ENCODE data around the gene DAB2IP. TPM values are rescaled to one million over a fixed set of nuclear protein-coding genes. Genes with fewer than 3 reads are reported as not detected.

The DAB2IP gene
- total and polyA plus RNA-seq, 2 of the 4 experiments (the other 2 are of a cell fraction) = 5.6 to 17.2 TPM

- no peak overlapping the region for H3K27ac ChIP-seq (ENCODE audit: insufficient read depth, low read length)
- no peak overlapping the region for H2AFZ ChIP-seq (replicated peaks; ENCODE audit: low read length, poor library complexity)
- no peak overlapping the region for H2BK20ac ChIP-seq (ENCODE audit: low read depth, low read length)
- no peaks in the 10 kb centered on the region for H3K27me3 ChIP-seq (ENCODE audit: control insufficient read depth, insufficient read depth, low read length)
- H3K18ac ChIP-seq (ENCODE audit: low read depth, low read length) = no peak overlapping the region
- BruUV-seq (replicated peaks) = no TSS peak
- no peaks in the 10 kb centered on the region for H3K36me3 ChIP-seq (ENCODE audit: control insufficient read depth, insufficient read depth, low read length)
- H3K9me3 ChIP-seq (ENCODE audit: control insufficient read depth, insufficient read depth, low read length) = no peaks in the 10 kb centered on the region
- peaks cover 4% of the 10 kb centered on the region; the same call in 1 of the 2 replicates for H3K4me1 ChIP-seq (ENCODE audit: control insufficient read depth, insufficient read depth, low read length)
- H4K20me1 ChIP-seq (ENCODE audit: insufficient read depth, low read length) = peaks cover 6% of the 10 kb centered on the region; the same call in 1 of the 2 replicates
- H3K4me2 ChIP-seq (ENCODE audit: low read depth, low read length) = no peak overlapping the region
- no CpG with 5 or more reads among the region's 6 CpGs for WGBS, 2 experiments (ENCODE audit: extremely low coverage in 2 of 2, insufficient read length in 1 of 2)
- H4K5ac ChIP-seq (ENCODE audit: low read depth, low read length) = no peak overlapping the region
- no peak overlapping the region for H4K8ac ChIP-seq (ENCODE audit: low read depth in 2 of 2, low read length in 2 of 2)
- no peak overlapping the region for H3K14ac ChIP-seq (replicated peaks; ENCODE audit: low read depth, low read length)
- no peak overlapping the region for H2AK5ac ChIP-seq (ENCODE audit: low read depth, low read length)
- no peak overlapping the region for H4K91ac ChIP-seq (ENCODE audit: insufficient read depth, low read depth, low read length)
- ChIA-PET CTCF (no interaction called here), POLR2A (ENCODE audit: unreplicated experiment) (no interaction called here)
- TF ChIP-seq RFX5 (IDR thresholded peaks at IDR 0.05; ENCODE audit: low read depth, low read length) = no peak
- TF ChIP-seq FOS (IDR thresholded peaks at IDR 0.05; ENCODE audit: low read depth, low read length) = no peak
- no peak for TF ChIP-seq CTCF (conservative IDR thresholded peaks at IDR 0.05; ENCODE audit: low read depth, low read length)
- TF ChIP-seq SMC3 (IDR thresholded peaks at IDR 0.05; ENCODE audit: low read depth, low read length) = no peak
- no peak for TF ChIP-seq CHD1 (IDR thresholded peaks at IDR 0.05; ENCODE audit: low read depth, low read length)
- no peak for TF ChIP-seq RCOR1 (IDR thresholded peaks at IDR 0.05; ENCODE audit: insufficient replicate concordance, low read length)
- TF ChIP-seq POLR2A (IDR thresholded peaks at IDR 0.05; ENCODE audit: low read depth, low read length) = no peak
- no peak for TF ChIP-seq MAZ (IDR thresholded peaks at IDR 0.05; ENCODE audit: borderline replicate concordance, low read depth, low read length)
- TF ChIP-seq BHLHE40 (IDR thresholded peaks at IDR 0.05; ENCODE audit: low read depth, low read length) = no peak
- TF ChIP-seq USF2 (IDR thresholded peaks at IDR 0.05; ENCODE audit: low read depth, low read length) = no peak
- no peak for TF ChIP-seq CEBPB (IDR thresholded peaks at IDR 0.05; ENCODE audit: low read depth, low read length)
- TF ChIP-seq MAFK (IDR thresholded peaks at IDR 0.05; ENCODE audit: low read depth, low read length) = no peak
- no peak for TF ChIP-seq RAD21 (IDR thresholded peaks at IDR 0.05; ENCODE audit: low read length)
- TF ChIP-seq ELK1 (IDR thresholded peaks at IDR 0.05; ENCODE audit: borderline replicate concordance, low read depth, low read length) = no peak
- TF ChIP-seq MXI1 (IDR thresholded peaks at IDR 0.05; ENCODE audit: borderline replicate concordance, low read depth, low read length) = no peak
- no peak for TF ChIP-seq NFE2L2 (IDR thresholded peaks at IDR 0.05; ENCODE audit: low read depth, low read length)
- H2BK120ac ChIP-seq (ENCODE audit: low read depth, low read length) = no peak overlapping the region
- no peak overlapping the region for H3K4ac ChIP-seq (ENCODE audit: low read depth, low read length)
- DNase-seq = no peak
- H3K9ac ChIP-seq (ENCODE audit: low read depth, low read length) = no peak overlapping the region
- dilution Hi-C loops (cut with HindIII; ENCODE audit: low sequenced_read_pairs, unreplicated experiment) (no loop called here), intact Hi-C loops (cut with micrococcal nuclease) (no loop called here), in situ Hi-C loops (cut with MboI; ENCODE audit: low sequenced_read_pairs) (no loop called here)
- no peak overlapping the region for H2BK5ac ChIP-seq (ENCODE audit: low read depth, low read length, poor library complexity, severe bottlenecking)
- H3K4me3 ChIP-seq (ENCODE audit: insufficient read depth, low read depth, low read length) = no peak overlapping the region
- H2AK9ac ChIP-seq (replicated peaks; ENCODE audit: low read depth, low read length, poor library complexity) = no peak overlapping the region
- H3K79me1 ChIP-seq (ENCODE audit: low read depth in 1 of 2, low read length in 2 of 2) = no peaks in the 10 kb centered on the region
- no peak overlapping the region for H2BK15ac ChIP-seq (ENCODE audit: low read depth, low read length)
- H3K56ac ChIP-seq (ENCODE audit: extremely low read depth, insufficient read depth, low read length) = no peak overlapping the region
- H3K9me1 ChIP-seq (ENCODE audit: insufficient read depth, low read length) = no peaks in the 10 kb centered on the region
- no peak overlapping the region for H3K23ac ChIP-seq (ENCODE audit: low read depth, low read length)
- ATAC-seq (ENCODE audit: low read depth) = no peak
Observed at GRCh38 chr9:121627427-121627826, 24.0 kb upstream of the DAB2IP start.
